Mucosa of stomach (tissue), 1 donor: ENCODE data around the gene NR2C2AP.

Source experiments
- H3K27me3 ChIP-seq: one replicate; pipeline ENCODE4 v1.7.0; 2013; ENCODE audit warnings: mild to moderate bottlenecking, low read length; ENCODE audit not compliant: control insufficient read depth, insufficient read depth
- H3K36me3 ChIP-seq: one replicate; pipeline ENCODE4 v1.7.0; 2013; ENCODE audit warnings: low read length; ENCODE audit not compliant: control insufficient read depth, insufficient read depth
- H3K4me1 ChIP-seq: one replicate; pipeline ENCODE4 v1.7.0; 2013; ENCODE audit warnings: mild to moderate bottlenecking, low read length; ENCODE audit not compliant: control insufficient read depth, insufficient read depth
- H3K4me3 ChIP-seq: one replicate; pipeline ENCODE4 v1.7.0; 2013; ENCODE audit warnings: low read length
- H3K9ac ChIP-seq: one replicate; pipeline ENCODE4 v1.7.0; 2013; ENCODE audit warnings: mild to moderate bottlenecking, low read length, moderate library complexity
- H3K9me3 ChIP-seq: one replicate; pipeline ENCODE4 v1.7.0; 2013; ENCODE audit warnings: mild to moderate bottlenecking, low read length, moderate library complexity; ENCODE audit not compliant: control insufficient read depth
- donor health status: Pancreatic carcinoma.

Gene NR2C2AP

DNA sequence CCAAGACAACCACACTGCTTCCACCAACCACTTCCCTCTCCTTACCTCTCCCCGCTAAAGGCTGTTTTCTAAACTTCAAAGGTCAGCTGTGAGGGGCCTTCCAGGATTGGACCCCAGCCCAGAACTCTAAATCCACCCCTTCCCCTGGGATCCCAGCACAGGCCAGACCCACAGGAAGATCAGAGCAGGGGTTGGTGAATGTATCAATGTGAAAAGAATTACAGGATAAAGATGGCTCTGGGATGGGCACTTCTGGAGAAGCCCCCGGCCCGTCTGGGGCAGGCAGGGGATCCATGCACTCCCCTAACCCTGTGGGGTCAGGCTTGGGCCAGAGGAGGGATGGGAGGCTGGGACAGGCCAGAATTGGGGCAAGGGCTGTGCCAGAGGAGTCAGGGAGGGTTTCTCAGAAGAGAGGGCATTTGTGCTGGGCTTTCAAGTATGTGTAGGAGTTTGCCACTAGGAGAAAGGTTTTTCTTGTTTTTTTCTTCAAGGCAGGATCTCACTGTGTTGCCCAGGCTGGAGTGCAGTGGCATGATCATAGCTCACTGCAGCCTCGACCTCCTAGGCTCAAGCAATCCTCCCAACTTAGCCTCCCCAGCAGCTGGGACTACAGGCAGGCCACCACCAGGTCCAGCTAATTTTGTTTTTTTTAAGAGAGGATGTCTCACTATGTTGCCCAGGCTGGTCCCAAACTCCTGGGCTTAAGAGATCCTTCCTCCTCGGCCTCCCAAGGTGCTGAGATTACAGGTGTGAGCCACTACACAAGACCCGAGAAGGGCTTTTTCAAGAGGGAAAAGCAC lies 32.1 kb downstream of the NR2C2AP start:
- peaks cover 12% of the 10 kb centered on the region for H3K4me1 ChIP-seq
- H3K27me3 ChIP-seq = no peaks in the 10 kb centered on the region
- H3K36me3 ChIP-seq = no peaks in the 10 kb centered on the region
- H3K9me3 ChIP-seq = no peaks in the 10 kb centered on the region
- H3K4me3 ChIP-seq = no peak overlapping the region
- H3K9ac ChIP-seq = no peak overlapping the region

DNA sequence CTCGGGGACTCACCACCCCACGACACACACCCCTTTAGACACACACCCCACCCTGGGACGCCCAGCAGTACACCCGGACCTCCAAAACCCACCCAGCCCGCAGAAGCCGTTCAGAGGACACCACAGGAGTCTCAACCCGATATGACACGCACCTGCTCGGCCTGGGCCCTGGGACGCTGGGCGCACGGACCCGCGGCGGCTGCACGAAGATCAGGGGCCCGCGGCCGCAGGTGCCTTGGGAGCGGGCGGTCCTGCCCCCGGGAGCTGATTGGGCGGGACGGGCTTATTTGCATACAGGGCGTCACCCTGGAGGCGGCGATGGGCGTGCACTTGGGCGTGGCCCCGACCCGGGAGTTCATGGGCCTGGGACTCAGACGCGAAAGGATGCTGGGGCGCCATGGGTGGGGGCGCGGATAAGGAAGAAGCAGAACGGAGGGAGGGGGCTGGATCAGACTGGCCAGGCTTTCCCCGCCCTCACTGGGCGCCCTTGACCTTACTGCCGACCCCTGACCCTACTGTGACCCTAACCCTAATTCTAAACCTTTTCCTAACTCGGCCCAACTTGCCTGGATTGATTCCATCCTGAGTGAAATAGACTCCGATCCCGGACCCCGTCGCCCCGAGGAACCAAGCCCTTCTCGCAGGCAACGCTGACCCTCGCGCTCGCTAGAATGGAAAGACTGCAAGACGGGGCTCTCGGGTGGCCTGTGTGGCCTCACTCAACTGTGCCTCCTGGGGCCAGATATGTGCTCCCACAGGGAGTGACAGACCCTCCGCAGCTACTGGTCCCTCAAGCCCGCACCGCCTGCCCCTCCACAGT lies 33.0 kb downstream of the NR2C2AP start, which contains the start of gene MEF2B:
TSS of gene MEF2B (minus strand) at position 211 of the 820 bp plus-strand sequence. CDS start 19,528 bp downstream, outside the sequence.
- H3K36me3 ChIP-seq = no peaks in the 10 kb centered on the region
- no peak within 1 kb of the TSS for H3K4me3 ChIP-seq
- H3K9me3 ChIP-seq = no peaks in the 10 kb centered on the region
- H3K9ac ChIP-seq = no peak within 1 kb of the TSS
- H3K27me3 ChIP-seq = no peaks in the 10 kb centered on the region
- peaks cover 12% of the 10 kb centered on the region for H3K4me1 ChIP-seq

DNA sequence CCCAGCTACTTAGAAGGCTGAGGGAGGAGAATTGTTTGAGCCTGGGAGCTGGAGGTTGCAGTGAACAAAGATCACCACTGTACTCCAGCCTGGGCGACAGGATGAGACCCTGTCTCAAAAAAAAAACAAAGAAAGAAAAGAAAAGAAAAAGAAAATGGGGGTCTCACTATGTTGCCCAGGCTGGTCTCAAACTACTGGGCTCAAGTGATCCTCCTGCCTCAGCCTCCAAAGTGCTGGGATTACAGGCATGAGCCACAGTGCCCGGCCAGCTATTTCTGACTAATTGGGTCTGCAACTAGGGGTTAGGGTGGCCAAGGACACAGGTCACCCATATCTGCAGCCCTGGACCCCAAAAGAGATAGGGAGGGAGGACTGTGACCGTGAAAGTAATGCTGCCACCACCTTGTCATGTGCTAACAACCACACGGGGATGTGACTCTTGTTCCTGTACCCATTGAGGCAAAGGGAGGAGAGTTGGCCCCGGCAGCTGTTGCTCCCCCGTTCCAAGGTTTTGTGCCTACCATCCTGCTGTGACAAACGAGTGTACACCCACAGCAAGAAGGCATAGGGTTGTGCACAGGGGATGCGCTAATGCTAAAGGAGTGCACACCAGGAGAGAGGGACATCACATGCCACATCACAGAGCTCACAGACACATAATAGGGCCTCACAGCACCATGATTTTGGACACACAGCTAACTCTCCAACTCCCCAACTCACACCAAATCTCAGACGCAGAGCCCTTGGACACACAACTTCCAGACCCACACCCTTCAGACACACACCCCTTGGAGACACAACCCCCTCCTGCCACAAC lies 33.8 kb downstream of the NR2C2AP start:
- Histone ChIP-seq H3K4me1 (peaks cover 12% of the 10 kb centered on the region), H3K27me3 (no peaks in the 10 kb centered on the region), H3K36me3 (no peaks in the 10 kb centered on the region), H3K9me3 (no peaks in the 10 kb centered on the region), H3K4me3 (no peak overlapping the region), H3K9ac (no peak overlapping the region)

DNA sequence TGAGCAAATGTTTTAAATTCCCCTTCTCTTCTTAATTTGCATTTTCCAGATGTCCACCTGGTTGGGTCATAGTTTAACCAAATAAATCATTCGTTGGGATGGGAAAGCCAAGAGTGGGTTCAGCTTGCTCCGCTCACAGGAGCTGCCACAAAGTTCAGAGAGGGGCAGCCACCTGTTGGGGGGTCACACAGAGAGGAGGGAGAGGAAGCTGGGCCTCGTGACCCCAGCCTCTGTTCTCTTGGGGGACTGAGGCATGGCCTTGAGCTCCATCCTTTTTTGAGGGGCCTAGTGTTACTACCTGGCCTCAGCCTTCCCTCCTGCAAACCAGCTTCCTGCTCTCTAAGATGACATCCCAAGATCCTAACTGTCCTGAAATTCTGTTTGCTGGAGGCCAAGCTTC lies 35.6 kb downstream of the NR2C2AP start:
- no peaks in the 10 kb centered on the region for H3K36me3 ChIP-seq
- H3K27me3 ChIP-seq = no peaks in the 10 kb centered on the region
- H3K4me1 ChIP-seq = peaks cover 12% of the 10 kb centered on the region
- H3K4me3 ChIP-seq = no peak overlapping the region
- H3K9me3 ChIP-seq = no peaks in the 10 kb centered on the region
- no peak overlapping the region for H3K9ac ChIP-seq

DNA sequence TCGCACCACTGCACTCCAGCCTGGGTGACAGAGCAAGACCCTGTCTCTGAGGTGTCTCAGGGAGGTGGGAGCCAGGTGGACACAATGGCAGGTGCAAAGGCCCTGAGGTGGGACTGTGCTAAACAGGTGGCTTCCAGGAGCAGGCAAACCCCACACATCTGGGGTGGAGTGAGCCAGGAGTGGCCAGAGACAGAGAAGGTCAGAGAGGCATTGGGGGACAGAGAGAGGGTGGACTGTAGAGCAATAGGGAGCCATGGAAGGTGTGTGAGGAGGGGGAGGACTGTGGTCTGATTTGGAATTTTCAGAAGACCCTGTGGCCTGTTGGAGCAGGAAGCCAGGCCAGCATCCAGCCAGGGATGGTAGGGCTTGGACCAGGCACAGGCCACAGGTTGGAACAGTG lies 37.8 kb downstream of the NR2C2AP start:
- Histone ChIP-seq H3K27me3 (no peaks in the 10 kb centered on the region), H3K36me3 (no peaks in the 10 kb centered on the region), H3K9ac (no peak overlapping the region), H3K4me3 (no peak overlapping the region), H3K4me1 (peaks cover 8% of the 10 kb centered on the region), H3K9me3 (no peaks in the 10 kb centered on the region)

DNA sequence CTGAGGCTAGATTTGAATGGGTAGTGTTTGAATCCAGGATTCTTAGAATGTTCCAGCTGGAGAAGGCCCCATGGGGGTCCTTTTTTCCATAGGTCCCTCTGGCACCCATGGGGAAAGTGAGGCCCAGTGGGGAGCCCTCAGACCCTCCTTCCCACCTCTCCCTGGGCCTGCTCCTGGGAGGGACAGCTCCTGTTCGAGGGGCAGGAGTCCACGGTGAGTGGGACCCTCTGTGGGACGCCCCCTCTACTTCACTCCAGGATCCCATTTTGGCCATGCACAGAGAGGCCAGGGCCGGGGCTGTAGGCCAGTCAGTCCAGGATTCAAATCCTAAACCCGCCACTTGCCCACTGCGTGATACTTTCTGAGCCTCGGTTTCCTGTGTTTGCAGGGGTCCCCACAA lies 40.7 kb downstream of the NR2C2AP start:
- H3K9me3 ChIP-seq = no peaks in the 10 kb centered on the region
- no peaks in the 10 kb centered on the region for H3K4me1 ChIP-seq
- no peaks in the 10 kb centered on the region for H3K27me3 ChIP-seq
- H3K36me3 ChIP-seq = no peaks in the 10 kb centered on the region
- no peak overlapping the region for H3K9ac ChIP-seq
- H3K4me3 ChIP-seq = no peak overlapping the region

DNA sequence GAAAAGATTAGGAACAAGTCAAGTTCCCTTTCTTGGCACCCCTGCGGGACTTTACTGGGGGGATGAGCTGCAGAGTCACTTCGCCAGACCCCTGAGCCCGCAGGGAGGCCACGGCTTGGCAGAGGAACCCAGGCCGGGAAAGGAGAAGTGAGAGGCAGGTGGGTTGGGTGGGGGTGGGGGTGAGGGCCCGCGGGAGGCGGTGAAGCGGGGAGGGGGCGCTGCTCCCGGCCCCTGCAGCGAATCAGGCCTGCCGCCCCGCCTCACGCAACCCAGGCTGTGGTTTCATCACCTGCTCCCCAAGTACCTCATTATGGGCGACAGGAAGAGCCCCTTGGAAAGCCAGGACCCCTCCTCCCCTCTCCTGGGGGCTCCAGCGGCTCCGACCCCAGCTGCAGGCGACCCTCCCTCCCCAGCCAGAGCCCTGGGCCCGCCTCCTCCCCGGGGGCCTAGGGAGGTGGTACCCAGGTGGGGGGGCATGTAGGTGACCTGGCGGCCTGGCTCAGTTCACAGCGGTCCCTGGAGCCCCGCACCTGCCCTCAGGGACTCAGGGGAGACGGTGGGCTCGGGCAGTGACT lies 42.7 kb downstream of the NR2C2AP start:
- no peak overlapping the region for H3K4me3 ChIP-seq
- no peaks in the 10 kb centered on the region for H3K36me3 ChIP-seq

DNA sequence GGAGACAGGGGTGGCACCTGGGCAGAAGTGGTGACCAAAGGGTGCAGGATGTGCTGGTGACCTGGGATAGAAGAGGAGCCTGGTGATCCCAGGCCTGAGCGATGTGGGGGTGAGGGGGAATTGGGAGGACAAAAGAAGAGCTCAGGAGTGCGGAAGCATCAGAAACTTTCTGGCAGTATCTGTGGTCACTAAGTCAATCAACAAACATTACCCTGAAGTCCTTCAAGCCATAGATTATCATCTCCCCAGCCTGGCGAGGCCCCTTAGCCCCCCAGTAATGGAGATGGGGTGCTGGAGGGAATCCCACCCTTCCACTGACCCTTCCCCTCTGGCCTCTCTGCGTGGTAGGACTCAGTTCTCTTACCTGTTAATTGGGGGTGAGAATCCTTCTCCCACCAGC lies 43.7 kb downstream of the NR2C2AP start:
- no peaks in the 10 kb centered on the region for H3K36me3 ChIP-seq
- H3K9ac ChIP-seq = no peak overlapping the region
- no peak overlapping the region for H3K4me3 ChIP-seq
- H3K4me1 ChIP-seq = no peaks in the 10 kb centered on the region
- H3K27me3 ChIP-seq = no peaks in the 10 kb centered on the region
- H3K9me3 ChIP-seq = no peaks in the 10 kb centered on the region

More for the DNA sequence above, 42.7 kb downstream of the NR2C2AP start:
- Histone ChIP-seq H3K27me3 (no peaks in the 10 kb centered on the region), H3K9me3 (no peaks in the 10 kb centered on the region), H3K4me1 (no peaks in the 10 kb centered on the region), H3K9ac (no peak overlapping the region)

DNA sequence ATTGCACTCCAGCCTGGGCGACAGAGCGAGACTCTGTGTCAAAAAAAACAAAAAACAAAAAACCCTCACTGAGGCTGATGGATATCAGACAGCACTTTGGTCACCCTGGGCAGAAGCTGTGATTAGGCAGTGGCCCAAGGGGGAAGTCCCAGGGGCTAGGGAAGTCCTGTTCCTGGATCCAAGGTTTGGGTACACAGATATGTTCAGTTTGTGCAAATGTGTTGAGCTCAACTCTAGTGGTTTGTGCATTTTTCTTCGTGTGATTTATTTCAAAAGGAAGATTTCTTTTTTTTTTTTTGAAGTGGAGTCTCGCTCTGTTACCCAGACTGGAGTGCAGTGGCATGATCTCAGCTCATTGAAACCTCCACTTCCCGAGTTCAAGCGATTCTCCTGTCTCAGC lies 45.4 kb downstream of the NR2C2AP start:
- H3K4me3 ChIP-seq = no peak overlapping the region
- H3K9ac ChIP-seq = no peak overlapping the region
- no peaks in the 10 kb centered on the region for H3K9me3 ChIP-seq

DNA sequence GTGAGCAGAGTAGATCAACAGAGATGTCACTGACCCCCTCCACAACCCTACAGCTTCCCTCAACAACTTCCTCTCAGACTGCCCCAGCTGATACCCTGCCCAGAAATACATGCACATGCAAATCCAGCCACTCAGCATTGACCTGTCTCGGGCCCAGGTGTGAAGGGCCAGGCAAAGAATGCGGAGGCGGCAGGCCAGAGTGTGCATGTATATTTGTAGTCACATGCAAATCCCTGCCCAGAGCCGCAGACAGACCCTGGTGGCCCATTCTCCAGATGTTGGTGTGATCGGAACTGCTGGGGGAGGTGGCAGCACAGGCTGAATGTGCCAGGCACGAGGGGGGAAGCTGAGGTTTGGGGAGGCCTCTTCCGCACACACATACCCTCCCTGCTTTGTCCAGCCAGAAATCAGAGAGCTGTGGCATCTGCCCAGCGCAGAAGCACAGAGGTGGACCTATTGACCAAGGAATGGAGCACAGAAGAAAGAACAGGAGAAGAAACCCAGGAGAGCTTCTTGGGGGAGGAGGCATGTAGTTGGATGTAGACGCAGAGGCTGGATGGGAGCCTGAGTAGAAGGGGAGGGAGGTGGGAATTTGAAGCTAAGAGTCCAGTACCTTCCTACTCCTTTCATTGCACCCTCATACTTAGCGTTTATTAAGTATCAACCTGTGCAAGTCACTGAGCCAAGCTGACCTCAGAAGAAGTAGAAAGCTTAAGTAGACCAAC lies 47.6 kb downstream of the NR2C2AP start:
- no peaks in the 10 kb centered on the region for H3K9me3 ChIP-seq
- H3K36me3 ChIP-seq = no peaks in the 10 kb centered on the region
- no peak overlapping the region for H3K9ac ChIP-seq
- no peak overlapping the region for H3K4me3 ChIP-seq
- H3K27me3 ChIP-seq = no peaks in the 10 kb centered on the region
- H3K4me1 ChIP-seq = no peaks in the 10 kb centered on the region

More for the DNA sequence above, 45.4 kb downstream of the NR2C2AP start:
- H3K36me3 ChIP-seq = no peaks in the 10 kb centered on the region
- no peaks in the 10 kb centered on the region for H3K27me3 ChIP-seq
- no peaks in the 10 kb centered on the region for H3K4me1 ChIP-seq
